NCI-H524 treated with DMSO at 0.1 percent for 48 hours (cell line): Measurements from ENCODE around the gene ABTB1.

Experiments used
- DNase-seq: peaks from one replicate; lab custom pipeline; 2025; lab: John Stamatoyannopoulos, UW

ABTB1 gene

DNA sequence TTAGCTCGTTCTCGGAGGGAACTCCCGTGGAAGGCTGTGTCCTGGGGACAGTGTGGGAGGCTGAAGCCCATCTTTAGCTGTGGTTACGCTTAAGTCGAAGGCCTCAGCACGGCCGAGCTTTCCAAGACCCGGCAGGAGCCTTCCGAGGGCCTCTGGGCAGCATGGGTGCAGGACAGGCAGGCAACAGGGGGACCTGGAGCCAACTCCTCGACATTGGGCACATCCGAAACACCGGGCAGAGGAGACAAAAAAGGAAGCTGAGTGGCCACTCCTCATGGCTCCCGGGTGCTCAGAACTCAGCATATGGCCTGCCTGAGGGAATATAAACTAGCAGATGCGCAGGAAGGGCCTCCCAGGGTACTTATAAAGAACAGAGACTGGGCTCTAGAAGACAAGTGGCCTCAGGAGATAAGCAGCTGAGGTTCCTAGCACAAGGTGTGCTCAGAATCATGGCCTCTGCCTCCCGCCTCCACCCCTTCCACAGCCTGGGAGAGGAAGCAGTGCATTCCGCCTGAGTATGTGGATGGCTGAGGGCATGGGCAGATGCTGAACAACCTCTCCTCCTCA is 34.1 kb downstream of the ABTB1 start:
- DNase-seq, result peak; percentile 98

DNA sequence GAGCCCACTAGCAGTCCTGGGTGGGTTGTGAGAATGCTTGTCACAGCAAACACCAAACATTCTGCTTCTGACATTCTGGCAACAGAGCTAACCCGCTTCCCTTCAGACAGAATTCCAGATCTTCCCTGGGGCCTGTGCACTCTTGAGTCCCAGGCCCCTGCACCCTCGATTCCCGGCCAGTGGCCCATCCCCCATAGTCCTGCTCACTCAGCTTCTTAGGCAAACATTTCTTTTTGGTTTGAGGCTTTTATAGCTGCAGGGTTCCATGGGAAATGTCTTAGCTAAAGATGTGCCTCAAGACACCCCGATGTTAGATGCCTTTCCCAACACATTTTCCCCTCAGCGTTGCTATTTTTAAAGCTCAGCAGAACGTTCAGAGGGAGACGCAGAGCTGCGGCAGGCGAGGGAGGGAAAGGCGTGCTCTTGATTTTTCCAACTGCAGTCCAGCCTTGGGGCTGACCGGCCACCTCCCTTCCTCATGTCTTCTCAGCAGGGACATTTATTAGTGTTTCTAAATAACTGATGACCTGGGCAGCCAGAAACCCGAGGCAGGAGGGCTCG is 35.2 kb downstream of the ABTB1 start:
- no peak for DNase-seq

DNA sequence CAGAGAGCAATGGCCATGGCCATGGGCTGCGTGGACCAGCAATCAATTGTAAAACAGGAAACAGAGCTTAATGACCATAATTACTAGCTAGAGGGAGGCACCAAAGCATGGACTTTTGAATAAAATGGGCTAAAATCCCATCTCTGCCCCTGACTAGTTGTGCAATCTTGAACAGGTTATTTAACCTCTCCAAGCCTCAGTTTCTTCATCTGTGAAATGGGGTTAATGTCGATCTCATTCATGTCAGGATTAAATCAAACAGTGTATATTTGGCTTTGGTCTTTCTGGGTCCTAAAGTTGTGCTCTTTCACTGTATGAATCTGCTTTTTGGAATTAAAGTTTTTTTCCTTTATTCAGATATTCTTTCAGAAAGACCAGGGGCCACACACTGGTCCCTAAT is 36.1 kb downstream of the ABTB1 start:
- DNase-seq, result no peak

DNA sequence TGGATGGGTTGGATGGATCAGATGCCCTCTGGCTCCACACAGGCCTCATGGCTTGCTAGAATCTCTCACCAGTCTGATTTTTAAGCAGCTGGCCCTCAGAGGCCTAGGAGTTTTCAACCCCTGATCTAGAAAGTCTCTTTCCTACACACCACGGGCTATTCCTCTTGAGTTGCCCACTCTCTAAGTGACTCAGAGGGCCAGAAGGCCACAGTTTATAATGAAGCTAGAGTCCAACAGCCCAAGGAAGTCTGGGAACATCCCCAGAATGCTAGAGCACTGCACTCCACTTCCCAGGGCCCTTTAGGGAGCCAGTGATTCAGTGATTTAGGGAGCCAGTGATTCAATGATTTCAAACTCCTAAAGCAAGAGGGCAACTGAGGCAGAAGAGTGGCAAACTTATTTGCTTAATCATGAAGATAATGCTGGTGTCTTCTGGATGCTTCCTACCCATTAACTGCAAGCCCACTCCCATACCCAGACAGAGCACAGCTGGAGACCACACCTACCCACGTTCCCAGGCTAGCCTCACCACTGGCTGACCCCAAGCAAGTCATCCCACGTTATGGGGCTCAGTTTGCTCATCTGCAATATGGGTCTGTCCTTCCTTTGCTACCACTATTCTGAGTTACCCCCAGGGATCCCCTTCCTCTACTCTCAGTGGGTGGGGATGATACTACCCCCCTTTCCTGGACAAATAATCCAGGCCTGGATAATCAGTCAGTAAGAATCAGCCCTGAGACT is 36.7 kb downstream of the ABTB1 start:
- no peak for DNase-seq

DNA sequence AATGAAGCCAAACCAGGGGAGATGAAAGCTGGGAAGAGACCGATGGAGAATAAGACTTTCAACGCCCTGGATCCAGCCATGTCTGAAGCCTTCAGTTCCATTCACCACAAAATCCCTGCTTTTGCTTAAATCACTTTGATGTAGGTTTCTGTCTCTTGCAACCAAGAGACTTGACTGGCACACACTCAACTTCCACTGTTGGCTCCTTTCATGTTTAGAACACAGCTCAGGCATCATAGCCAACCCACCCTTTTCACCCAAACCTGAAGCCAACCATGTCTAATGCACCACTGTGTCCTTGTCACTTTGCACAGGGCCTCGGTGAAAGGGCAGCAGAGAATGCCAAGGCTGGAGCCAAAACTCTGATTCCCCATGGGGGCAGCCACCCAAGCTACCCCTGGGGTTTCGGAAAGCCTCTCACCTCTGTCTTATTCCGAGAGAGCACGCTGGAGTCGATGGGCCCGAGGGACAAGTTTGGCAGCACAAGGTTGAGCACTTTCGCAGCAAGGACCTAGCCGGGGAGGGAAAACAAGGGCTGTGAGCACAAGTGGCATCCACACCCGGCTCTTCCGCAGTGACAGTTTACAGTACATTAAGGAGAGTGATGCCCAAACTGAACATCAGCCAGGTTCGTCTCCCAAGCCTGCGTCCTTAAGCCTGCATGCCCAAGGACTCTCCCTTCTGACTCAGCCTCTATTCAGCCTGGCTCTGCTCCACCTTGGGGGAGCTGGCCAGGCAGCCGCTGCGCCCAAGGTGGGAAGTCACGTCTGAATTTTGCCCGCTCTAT is 37.6 kb downstream of the ABTB1 start:
- no peak for DNase-seq

DNA sequence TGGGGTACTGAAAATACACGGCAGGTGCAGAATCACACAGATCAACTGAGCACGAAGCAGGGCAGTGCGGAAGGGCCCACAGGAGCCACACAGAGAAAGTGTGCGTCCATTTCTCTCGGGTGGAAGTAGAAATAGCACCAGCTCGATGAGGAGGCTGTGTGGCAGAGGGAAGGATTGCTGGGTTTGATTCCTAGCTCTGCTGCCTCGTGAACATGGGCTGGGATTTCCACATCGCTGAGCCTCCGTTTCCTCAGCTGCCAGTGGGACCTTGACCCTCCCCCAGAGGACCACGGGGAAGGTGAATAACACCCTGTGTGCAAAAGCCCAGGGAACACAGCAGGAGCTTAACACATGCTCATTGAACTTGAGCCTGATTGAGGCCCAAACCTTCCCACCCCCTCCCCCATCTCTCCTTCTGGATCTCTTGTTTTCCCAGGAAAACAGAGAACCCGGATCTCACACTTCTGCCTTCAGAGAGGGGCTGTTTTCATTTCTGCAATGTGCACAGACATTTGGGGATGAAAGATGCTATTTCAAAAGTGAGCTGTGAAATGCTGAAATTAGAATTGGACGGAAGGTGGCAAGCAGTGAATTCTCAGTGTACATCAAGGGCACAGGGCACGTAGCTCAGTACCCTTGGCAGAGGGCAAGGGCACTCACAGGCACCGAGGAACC is 38.4 kb downstream of the ABTB1 start:
- no peak for DNase-seq

DNA sequence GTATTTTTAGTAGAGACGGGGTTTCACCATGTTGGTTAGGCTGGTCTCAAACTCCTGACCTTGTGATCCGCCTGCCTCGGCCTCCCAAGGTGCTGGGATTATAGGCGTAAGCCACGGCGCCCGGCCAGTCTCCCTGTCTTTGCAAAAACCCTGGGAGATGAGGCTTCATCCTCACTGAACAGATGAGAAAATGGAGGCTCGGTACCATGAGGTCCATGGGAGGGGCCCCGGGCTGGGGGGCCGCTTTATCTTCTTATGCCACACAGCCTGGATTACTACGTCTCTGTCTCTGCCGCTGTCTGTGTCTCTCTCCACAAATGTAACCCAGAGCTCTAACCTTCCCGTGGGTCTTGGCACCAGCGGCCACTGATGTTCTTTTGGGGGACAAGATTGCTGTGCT is 39.1 kb downstream of the ABTB1 start:
- no peak for DNase-seq

DNA sequence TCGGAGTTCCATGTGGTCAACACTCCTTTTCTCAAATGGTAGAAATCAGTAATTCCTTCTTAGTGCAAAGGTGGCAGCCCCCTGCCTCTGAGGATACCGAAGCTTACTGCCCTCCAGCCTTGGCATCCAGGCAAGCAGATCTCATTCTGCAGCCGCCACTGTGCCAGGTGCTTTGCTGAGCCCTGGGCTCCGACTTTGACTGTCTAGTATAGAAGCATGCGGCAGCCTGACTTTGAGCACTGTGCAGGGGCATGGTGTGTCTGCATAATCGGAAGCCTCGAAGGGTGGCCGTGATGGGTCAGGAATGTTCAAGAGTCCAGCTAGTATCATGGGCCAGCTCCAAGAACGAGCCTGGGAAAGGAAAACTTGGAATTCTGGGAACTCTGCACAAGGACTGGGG is 39.7 kb downstream of the ABTB1 start:
- DNase-seq, result no peak

DNA sequence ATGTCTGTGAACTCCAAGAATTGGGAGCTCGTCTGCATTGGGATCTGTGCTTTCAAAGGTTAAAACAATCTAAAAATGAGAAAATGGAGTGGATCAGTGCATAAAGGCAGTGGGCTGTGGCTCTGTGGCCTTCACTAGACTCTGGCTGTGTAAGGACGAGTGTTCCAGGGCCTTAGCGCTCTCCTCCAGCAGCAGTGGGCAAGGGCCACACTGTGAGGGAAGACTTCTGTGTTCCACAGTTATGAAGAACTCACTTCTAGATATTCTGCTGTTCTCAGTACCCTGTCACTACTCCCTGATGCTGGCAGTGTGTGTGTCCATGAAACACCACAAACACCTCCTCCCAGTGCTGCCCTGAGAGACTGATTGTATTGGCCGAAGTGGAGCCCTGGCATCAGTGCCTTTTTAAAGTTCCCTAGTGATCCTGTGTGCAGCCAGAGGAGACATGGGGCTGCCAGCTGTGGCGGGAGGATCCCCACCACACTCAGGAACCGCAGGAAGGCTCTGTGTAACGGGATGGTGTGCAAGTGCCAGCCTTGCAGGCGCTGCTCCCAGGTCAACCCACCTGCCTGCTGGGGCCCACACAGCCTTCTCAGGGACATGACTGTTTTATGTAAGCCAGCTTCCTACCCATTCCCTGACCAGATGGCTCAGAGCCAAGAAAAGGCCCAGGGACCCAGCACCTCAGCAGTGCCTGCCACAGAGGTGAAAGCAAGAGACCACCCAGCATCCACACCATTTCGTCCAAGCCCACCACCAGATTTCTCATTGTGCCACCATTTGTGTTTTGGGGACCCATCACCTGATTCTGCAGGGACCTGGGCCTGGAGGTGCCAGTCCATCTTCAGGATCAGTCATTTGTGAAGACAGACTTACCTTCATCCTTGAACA is 40.4 kb downstream of the ABTB1 start:
- DNase-seq, result no peak

DNA sequence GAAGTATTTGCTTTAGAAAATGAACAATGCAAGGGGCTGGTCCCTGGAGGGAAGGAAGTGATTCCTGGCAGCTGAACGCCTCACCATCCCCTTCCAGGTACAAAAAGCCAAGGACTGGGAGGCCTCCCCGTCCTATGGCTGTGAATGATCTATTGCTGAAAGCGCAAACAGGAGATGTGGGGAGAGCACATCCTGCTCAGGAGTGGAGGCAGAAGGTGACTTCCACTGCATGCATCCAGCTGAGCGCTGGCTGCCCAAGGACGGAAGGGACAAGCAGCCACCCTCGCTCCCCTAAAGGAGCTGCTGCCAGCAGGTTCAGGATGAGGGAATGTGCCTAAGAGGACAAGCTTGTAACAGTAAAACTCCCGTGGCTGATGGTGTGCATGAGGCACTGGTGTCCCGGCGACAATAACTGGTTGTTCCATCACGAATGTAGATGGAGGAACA is 41.4 kb downstream of the ABTB1 start:
- DNase-seq, result no peak

DNA sequence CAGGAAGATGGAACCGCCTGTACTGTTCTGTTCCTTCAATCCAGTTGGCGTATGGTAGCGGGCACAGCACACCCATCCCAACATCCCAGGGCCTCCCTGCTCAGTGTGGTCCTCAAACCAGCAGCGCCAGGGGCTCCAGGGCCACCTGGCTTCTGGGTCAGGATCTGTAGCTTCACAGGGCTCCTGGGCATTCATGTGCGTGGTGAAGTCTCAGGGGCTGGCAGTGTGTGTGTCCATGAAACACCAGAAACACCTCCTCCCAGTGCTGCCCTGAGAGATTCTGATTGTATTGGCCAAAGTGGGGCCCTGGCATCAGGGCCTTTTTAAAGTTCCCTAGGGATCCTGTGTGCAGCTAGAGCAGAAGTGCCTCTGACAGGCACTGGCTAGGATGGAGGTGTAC is 42.1 kb downstream of the ABTB1 start:
- DNase-seq, result no peak

DNA sequence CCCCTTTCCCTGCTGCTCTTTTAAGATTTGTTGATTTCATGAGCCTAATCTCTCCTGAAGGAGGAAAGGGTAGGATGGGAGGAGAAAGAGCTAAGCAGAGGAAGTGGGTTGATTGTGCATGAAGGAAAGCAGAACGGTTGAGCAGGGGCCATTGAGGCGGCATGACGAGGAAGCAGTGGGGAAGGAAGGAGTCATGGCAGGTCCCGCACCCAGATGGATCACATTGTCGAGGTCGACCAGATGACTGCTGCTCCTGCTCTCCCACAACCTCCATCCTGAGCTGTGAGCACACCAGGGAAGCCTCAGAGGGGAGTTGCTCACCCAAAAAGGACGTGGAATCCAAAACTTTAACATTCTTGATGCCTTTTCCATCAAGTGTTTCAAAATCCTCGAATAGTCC is 42.8 kb downstream of the ABTB1 start:
- no peak for DNase-seq

DNA sequence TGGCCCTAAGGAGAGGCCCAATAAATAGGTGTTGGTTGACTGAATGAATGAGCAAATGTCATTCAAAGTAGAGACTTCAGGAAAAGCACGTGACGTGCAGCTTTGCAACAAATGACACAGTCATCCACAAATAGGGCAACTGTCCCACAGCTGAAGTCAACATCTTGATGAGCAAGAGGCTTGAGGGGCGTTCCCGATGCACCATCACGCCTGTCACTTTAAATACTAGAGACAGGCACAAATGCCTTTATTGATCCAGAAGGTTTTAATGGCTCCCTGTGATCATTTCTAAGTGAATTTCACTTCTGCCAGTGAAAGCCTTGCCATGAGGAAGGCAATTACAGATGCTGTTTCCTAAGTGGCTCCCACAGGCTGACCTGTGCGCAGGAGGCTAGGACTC is 43.6 kb downstream of the ABTB1 start:
- no peak for DNase-seq

DNA sequence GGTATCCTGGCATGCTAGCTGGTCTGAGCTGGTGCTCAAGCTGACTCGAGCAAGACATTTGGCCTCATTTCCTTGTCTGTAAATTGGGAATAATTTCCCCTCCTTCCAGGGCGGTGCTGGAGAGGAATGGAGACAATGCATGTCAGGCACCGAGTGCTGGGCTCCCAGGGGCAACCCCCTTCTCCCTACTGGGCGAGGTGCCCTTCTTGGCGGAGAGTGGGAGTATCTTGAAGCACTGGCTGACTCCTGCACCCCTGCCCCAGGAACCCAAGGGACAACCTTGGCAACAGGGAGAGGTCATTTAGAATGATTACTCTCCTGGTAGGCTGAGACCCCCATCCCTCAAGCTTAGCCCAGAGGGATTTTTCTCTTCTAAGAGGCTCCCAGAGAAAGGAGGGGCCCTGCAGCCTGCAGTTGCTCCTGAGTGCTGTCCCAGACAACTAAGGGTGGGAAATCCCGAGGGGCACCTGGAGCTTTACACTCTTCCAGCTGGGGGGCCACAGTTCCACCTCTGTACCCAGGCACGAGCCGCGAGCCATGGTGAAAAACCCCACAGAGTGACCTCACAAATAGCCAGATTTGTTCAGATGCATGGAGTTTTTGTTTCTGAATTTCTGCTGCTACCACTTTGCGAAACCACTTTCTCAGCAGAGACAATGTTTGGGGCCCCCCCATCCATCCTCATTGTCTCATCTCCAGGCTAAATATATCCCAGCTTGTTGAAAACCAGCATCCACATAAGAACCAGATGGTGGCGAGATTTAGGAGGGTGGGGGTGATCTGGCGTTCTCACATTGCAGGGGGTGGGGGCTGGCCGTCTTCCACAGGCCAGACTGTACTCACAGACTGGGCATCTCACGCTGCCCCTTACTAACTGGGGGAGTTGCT is 44.8 kb downstream of the ABTB1 start:
- peak; percentile 97 for DNase-seq

DNA sequence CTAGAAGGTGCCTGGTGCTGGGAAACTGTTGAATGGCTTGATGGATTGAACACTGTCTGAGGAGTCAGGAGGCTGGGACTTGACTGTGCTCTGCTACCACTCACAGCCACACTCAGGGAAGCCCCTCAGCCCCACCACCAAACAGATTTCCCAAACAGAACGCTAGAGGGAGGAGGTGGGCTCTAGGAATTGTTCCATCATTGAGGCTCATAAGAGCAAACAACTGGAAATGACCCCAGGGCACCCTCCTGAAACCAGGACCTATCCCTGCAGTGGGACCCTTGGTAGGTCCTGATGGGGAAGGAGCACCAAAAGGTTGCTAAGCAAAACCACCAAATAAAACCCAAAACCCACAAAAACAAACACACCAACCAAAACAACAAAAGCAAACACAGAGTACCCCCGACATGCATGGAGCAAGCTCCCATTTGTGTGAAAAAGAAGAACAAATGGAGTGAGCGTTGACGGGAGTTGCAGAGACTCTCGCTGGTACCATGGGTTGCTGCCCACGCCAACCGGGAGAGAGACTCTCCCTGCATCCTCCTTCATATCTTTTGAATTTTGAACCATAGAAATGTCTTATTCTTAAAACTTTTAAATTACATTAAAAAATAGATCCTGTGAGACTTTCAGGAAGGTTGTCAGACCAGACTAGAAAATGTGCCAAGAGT is 45.6 kb downstream of the ABTB1 start:
- no peak for DNase-seq

DNA sequence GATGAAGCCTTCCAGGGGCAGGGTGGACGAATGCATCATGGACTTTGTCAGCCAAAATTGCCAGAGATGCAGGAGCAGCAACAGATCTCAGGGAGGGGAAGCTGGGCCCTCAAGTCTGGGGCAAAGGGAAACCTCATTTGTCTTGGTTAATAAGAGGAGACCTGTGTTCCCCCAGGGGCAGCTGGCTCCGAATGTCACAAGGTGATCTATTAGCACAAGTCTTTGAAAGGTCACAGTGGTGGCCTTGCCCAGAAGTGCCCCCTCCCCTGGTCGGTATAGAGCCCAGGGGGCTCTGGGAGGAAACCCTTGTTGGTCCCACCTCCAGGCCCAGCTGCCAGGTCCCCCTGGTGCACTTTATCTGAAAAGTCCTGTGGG is 46.2 kb downstream of the ABTB1 start:
- no peak for DNase-seq

DNA sequence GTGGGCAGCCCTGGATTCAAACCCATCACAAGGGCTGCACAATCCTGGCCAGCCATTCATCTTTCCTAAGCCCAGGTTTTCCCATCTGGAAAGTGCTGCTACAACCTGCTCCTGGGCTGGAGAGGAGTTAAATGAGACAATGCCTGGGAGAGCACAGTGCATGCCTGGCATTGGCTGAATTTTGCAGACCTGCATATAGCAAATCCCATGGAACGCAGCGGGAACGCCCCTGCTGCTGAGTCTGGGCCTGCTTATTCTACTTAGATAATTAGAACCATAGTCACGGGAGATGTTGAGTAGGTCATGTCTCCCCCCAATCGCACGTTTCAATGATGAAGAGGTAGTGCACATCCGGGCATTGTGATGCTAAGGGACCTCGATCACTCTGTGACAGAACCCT is 46.6 kb downstream of the ABTB1 start:
- DNase-seq, result no peak

DNA sequence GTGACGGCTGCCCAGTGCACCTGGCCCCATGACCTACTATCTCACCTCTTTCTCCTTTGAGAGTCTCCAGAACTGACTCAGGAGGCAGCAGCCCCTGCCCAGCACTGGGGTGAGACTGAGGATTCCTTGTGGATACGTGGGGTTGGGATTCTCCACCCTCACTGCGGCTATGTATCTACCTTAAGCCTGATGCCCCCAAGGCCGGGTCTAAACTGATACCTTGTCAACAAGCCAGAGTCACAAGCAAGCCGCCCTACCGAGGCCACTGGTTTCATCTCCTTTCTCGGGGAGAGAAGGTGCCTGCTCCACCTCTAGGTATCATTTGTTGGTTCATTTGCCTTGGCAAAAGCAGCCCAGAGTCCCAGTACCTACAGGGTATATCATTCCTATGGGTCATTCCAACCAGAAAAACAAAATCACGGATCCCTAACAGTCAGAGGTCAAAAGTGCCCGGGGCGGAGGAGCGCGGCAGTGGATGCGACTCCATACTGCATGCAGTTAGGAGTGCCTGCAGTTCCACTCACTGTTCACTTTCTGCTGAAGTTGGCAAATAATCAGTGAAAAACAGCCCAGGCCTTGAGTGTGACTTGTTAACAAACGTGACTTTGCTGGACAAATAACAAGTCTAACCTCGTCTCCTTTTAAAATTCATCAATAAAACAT is 47.5 kb downstream of the ABTB1 start:
- no peak for DNase-seq
